Osteoblast (primary cell): ENCODE measurements around the gene MMS19. TPM values are rescaled to one million over a fixed set of nuclear protein-coding genes. Genes with fewer than 3 reads are reported as not detected.

Source experiments
- DNase-seq: peaks from one replicate; pipeline ENCODE4 v3.0.0; 2011; ENCODE audit warnings: low spot score, mixed read lengths; ENCODE audit not compliant: insufficient read length; ENCODE audit errors: missing footprints
- H2AFZ ChIP-seq: 2 replicates; pipeline ENCODE4 v1.6.0; 2011; ENCODE audit warnings: mild to moderate bottlenecking, low read length
- H3K27ac ChIP-seq: 2 replicates; pipeline ENCODE4 v1.5.1; 2011; ENCODE audit warnings: mild to moderate bottlenecking, low read depth, low read length, moderate library complexity
- H3K27me3 ChIP-seq: 2 replicates; pipeline ENCODE4 v1.6.0; 2012; ENCODE audit warnings: mild to moderate bottlenecking, control low read depth, inconsistent platforms, low read length, moderate library complexity; ENCODE audit not compliant: insufficient read depth
- H3K36me3 ChIP-seq: 2 replicates; pipeline ENCODE4 v1.5.1; 2011; ENCODE audit warnings: mild to moderate bottlenecking, low read length, control low read depth, moderate library complexity; ENCODE audit not compliant: insufficient read depth
- H3K4me1 ChIP-seq: 2 replicates; pipeline ENCODE4 v1.5.1; 2011; ENCODE audit warnings: mild to moderate bottlenecking, low read length, control low read depth, moderate library complexity; ENCODE audit not compliant: insufficient read depth
- H3K4me2 ChIP-seq: 2 replicates; pipeline ENCODE4 v1.6.0; 2011; ENCODE audit warnings: mild to moderate bottlenecking, low read length; ENCODE audit not compliant: insufficient read depth
- H3K4me3 ChIP-seq: fragments of 200-600 bp; sonication (generic); 3 replicates; pipeline ENCODE4 v1.5.1; 2012; ENCODE audit warnings: mild to moderate bottlenecking, low read length, inconsistent platforms; ENCODE audit not compliant: insufficient read depth
- H3K79me2 ChIP-seq: 2 replicates; pipeline ENCODE4 v1.6.0; 2012; ENCODE audit warnings: mild to moderate bottlenecking, low read length, control low read depth, inconsistent platforms; ENCODE audit not compliant: insufficient read depth
- H3K9me3 ChIP-seq: 2 replicates; pipeline ENCODE4 v1.5.1; 2011; ENCODE audit warnings: low read depth, low read length, control low read depth
- H4K20me1 ChIP-seq: 2 replicates; pipeline ENCODE4 v1.6.0; 2012; ENCODE audit warnings: mild to moderate bottlenecking, low read length, control low read depth; ENCODE audit not compliant: insufficient read depth
- CTCF ChIP-seq: IDR thresholded peaks from 2 replicates; pipeline ENCODE4 v1.5.1; 2011; ENCODE audit warnings: mild to moderate bottlenecking, low read depth, low read length, moderate library complexity; ENCODE audit errors: extremely low read depth
- total RNA-seq: library from RNA; depleted of rRNA; stranded (reverse); fragments of >200 nt; gene quantifications from 2 replicates; pipeline ENCODE4 v1.2.3, GENCODE V29; 2012

Gene MMS19
- total RNA-seq, 1 donor, result 63.0 TPM

- peaks cover 15% of the 10 kb centered on the region for H3K4me1 ChIP-seq
- DNase-seq, result no peak
- no peaks in the 10 kb centered on the region for H3K27me3 ChIP-seq
- H3K36me3 ChIP-seq, result no peaks in the 10 kb centered on the region
- H3K79me2 ChIP-seq, result peaks cover 95% of the 10 kb centered on the region
- peaks cover 92% of the 10 kb centered on the region for H4K20me1 ChIP-seq
- no peak overlapping the region for H2AFZ ChIP-seq
- no peaks in the 10 kb centered on the region for H3K9me3 ChIP-seq
- no peak overlapping the region for H3K4me2 ChIP-seq
- H3K27ac ChIP-seq, result no peak overlapping the region
- H3K4me3 ChIP-seq, result no peak overlapping the region
- TF ChIP-seq CTCF, result no peak
Observed at GRCh38 chr10:97519342-97519741, 21.1 kb upstream of the MMS19 start.

DNA sequence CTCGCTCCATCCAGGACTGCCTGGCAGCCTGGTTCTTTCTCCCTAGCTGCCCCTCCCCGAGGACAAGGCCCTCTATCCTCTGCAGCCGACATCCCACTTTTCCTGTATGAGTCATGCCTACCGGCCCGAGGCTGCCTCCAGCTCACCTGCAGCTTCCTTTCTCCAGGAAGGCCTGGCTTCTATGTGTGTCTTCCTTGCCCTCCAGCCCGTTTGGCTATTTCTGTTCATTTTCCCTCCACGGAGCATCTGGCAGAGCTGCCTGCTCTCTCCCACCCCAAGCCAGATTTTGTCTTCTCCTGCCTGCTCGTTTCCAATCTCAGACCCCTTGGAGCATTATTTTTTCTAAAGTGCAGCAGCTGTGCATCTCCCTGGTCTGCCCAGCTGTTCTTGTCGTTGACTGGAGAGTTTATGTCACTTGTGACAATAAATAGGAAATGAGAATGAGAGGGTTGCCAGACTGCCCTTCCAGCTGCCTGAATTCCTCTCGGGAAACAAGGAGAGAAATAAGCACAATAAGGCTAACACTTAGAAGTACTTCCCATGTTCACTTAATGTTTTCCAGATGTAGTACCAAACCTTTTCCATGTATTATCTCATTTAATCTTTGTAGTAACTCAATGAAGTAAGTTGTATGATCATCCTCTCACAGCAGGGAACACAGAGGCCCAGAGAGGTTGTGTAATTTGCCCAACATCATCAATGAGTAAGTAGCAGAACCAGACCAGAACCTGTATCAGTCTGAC, 20.2 kb upstream of the MMS19 start:
- peaks cover 15% of the 10 kb centered on the region for H3K4me1 ChIP-seq
- DNase-seq, result no peak
- TF ChIP-seq CTCF, result no peak
- no peaks in the 10 kb centered on the region for H3K9me3 ChIP-seq
- peaks cover 94% of the 10 kb centered on the region for H3K79me2 ChIP-seq
- no peak overlapping the region for H2AFZ ChIP-seq
- H3K27me3 ChIP-seq, result no peaks in the 10 kb centered on the region
- no peaks in the 10 kb centered on the region for H3K36me3 ChIP-seq
- peaks cover 90% of the 10 kb centered on the region for H4K20me1 ChIP-seq
- no peak overlapping the region for H3K27ac ChIP-seq
- H3K4me2 ChIP-seq, result no peak overlapping the region
- H3K4me3 ChIP-seq, result no peak overlapping the region

DNA sequence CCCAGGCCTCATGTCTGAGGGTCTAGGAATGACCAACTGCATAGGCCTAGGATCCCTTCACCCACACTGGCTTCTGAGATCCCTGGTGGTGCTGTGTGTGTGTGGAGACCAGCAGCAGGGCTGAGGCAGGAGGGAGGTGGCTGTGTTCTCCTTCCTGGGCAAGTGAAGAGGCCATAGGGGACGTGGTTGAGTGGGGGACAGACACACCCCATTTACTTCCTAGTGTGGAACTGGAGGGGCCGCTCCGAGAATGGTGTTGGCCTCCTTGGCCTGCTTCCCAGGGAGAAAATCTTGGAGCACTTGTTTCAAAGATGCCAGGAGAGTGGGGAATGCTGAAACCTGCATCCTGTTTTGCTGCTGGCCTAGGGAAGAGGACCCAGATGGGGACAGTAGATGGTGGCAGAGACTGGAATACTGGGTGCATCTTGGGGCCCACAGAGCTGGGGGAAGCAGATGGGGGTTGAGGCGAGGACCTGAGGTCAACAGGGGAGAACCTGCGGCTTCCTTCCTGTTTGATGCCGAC, 19.6 kb upstream of the MMS19 start:
- no peak overlapping the region for H3K27ac ChIP-seq
- peaks cover 89% of the 10 kb centered on the region for H4K20me1 ChIP-seq
- no peaks in the 10 kb centered on the region for H3K27me3 ChIP-seq
- H3K4me1 ChIP-seq, result peaks cover 15% of the 10 kb centered on the region
- no peak for TF ChIP-seq CTCF
- no peak overlapping the region for H3K4me3 ChIP-seq
- no peaks in the 10 kb centered on the region for H3K36me3 ChIP-seq
- H3K4me2 ChIP-seq, result no peak overlapping the region
- DNase-seq, result no peak
- peaks cover 94% of the 10 kb centered on the region for H3K79me2 ChIP-seq
- no peak overlapping the region for H2AFZ ChIP-seq
- H3K9me3 ChIP-seq, result no peaks in the 10 kb centered on the region

- DNase-seq, result no peak
- Histone ChIP-seq H2AFZ (no peak overlapping the region), H3K27ac (no peak overlapping the region), H3K27me3 (no peaks in the 10 kb centered on the region), H3K4me3 (no peak overlapping the region), H3K36me3 (no peaks in the 10 kb centered on the region), H4K20me1 (peaks cover 89% of the 10 kb centered on the region), H3K9me3 (no peaks in the 10 kb centered on the region), H3K4me2 (no peak overlapping the region), H3K79me2 (peaks cover 92% of the 10 kb centered on the region), H3K4me1 (peaks cover 15% of the 10 kb centered on the region)
- no peak for TF ChIP-seq CTCF
Observed at GRCh38 chr10:97517096-97517750, 19.0 kb upstream of the MMS19 start.
